Mesendoderm (in vitro differentiated cells): ENCODE results near the gene DMD.

Experiments used
- DNase-seq: peaks from one replicate; pipeline ENCODE4 v3.0.0; 2013
- H2AK5ac ChIP-seq: 2 replicates; pipeline ENCODE4 v1.6.1; 2013; ENCODE audit warnings: low read length, inconsistent platforms
- H2BK120ac ChIP-seq: 2 replicates; pipeline ENCODE4 v1.6.1; 2013; ENCODE audit warnings: low read depth, mild to moderate bottlenecking, low read length, moderate library complexity, mixed read lengths
- H2BK15ac ChIP-seq: replicated peaks from 2 replicates; pipeline ENCODE4 v1.6.1; 2013; ENCODE audit warnings: low read depth, mild to moderate bottlenecking, moderate library complexity
- H2BK5ac ChIP-seq: 2 replicates; pipeline ENCODE4 v1.6.1; 2013; ENCODE audit warnings: low read length, inconsistent platforms
- H3K18ac ChIP-seq: 2 replicates; pipeline ENCODE4 v1.6.1; 2013; ENCODE audit warnings: mild to moderate bottlenecking, low read length, mixed read lengths
- H3K23ac ChIP-seq: one replicate; pipeline ENCODE4 v1.6.1; 2013; ENCODE audit warnings: low read length
- H3K27ac ChIP-seq: 2 replicates; pipeline ENCODE4 v1.5.1; 2013; ENCODE audit warnings: low read depth, mild to moderate bottlenecking, inconsistent platforms, low read length, moderate library complexity
- H3K27me3 ChIP-seq: 2 replicates; pipeline ENCODE4 v1.6.1; 2013; ENCODE audit warnings: low read length, control low read depth, mild to moderate bottlenecking, inconsistent platforms; ENCODE audit not compliant: insufficient read depth, poor library complexity
- H3K36me3 ChIP-seq: 2 replicates; pipeline ENCODE4 v1.6.1; 2013; ENCODE audit warnings: low read length, inconsistent platforms; ENCODE audit not compliant: control insufficient read depth, insufficient read depth
- H3K4ac ChIP-seq: one replicate; pipeline ENCODE4 v1.6.1; 2013; ENCODE audit warnings: low read depth, mild to moderate bottlenecking, low read length, moderate library complexity
- H3K4me1 ChIP-seq: 2 replicates; pipeline ENCODE4 v1.6.1; 2013; ENCODE audit warnings: low read depth, low read length, inconsistent platforms; ENCODE audit not compliant: control insufficient read depth
- H3K4me2 ChIP-seq: 2 replicates; pipeline ENCODE4 v1.6.1; 2013; ENCODE audit warnings: low read length
- H3K4me3 ChIP-seq: 2 replicates; pipeline ENCODE4 v1.5.1; 2013; ENCODE audit warnings: mild to moderate bottlenecking, low read length
- H3K56ac ChIP-seq: one replicate; pipeline ENCODE4 v1.6.1; 2013; ENCODE audit warnings: low read length
- H3K79me1 ChIP-seq: 2 replicates; pipeline ENCODE4 v1.6.1; 2013; ENCODE audit warnings: low read length, inconsistent platforms
- H3K79me2 ChIP-seq: 2 replicates; pipeline ENCODE4 v1.6.1; 2013; ENCODE audit warnings: mild to moderate bottlenecking, low read length; ENCODE audit not compliant: control insufficient read depth, insufficient read depth
- H3K9ac ChIP-seq: 2 replicates; pipeline ENCODE4 v1.6.1; 2013; ENCODE audit warnings: low read length, inconsistent platforms
- H4K5ac ChIP-seq: one replicate; pipeline ENCODE4 v1.6.1; 2013; ENCODE audit warnings: low read length
- H4K8ac ChIP-seq: one replicate; pipeline ENCODE4 v1.6.1; 2013; ENCODE audit warnings: low read depth, mild to moderate bottlenecking, control low read depth, low read length, moderate library complexity
- WGBS: extraction: QIAGEN DNeasy Blood & Tissue Kit; methylation state at CpG from one replicate; pipeline ENCODE4 v1.1.7; 2013; ENCODE audit warnings: low lambda C conversion rate, missing lambda C conversion rate; ENCODE audit not compliant: insufficient coverage; ENCODE audit errors: extremely low coverage; 5-methylcytosine and 5-hydroxymethylcytosine counted together

Gene DMD

GRCh38 chrX:31433856-31434255, 1777.5 kb downstream of the DMD start:
- WGBS: no CpG with 5 or more reads among the region's 1 CpG
- no peaks in the 10 kb centered on the region for H3K79me1 ChIP-seq
- no peak overlapping the region for H3K18ac ChIP-seq
- H4K8ac ChIP-seq: no peak overlapping the region
- H3K27ac ChIP-seq: no peak overlapping the region
- no peak overlapping the region for H2BK15ac ChIP-seq
- H4K5ac ChIP-seq: no peak overlapping the region
- no peaks in the 10 kb centered on the region for H3K27me3 ChIP-seq
- H3K79me2 ChIP-seq: no peaks in the 10 kb centered on the region
- no peak overlapping the region for H3K9ac ChIP-seq
- H3K4me3 ChIP-seq: no peak overlapping the region
- H2BK5ac ChIP-seq: no peak overlapping the region
- no peak overlapping the region for H3K23ac ChIP-seq
- DNase-seq: no peak
- H3K4me1 ChIP-seq: no peaks in the 10 kb centered on the region
- no peak overlapping the region for H3K4ac ChIP-seq
- H2BK120ac ChIP-seq: no peak overlapping the region
- no peak overlapping the region for H3K4me2 ChIP-seq
- no peak overlapping the region for H2AK5ac ChIP-seq
- no peak overlapping the region for H3K56ac ChIP-seq
- H3K36me3 ChIP-seq: no peaks in the 10 kb centered on the region

- Histone ChIP-seq H3K79me1 (no peaks in the 10 kb centered on the region), H4K5ac (no peak overlapping the region), H3K4me1 (no peaks in the 10 kb centered on the region), H3K4me3 (no peak overlapping the region), H3K56ac (no peak overlapping the region), H3K36me3 (no peaks in the 10 kb centered on the region), H3K4me2 (no peak overlapping the region), H3K9ac (no peak overlapping the region), H3K79me2 (no peaks in the 10 kb centered on the region), H2AK5ac (no peak overlapping the region), H3K23ac (no peak overlapping the region), H3K4ac (no peak overlapping the region), H2BK15ac (no peak overlapping the region), H3K27me3 (no peaks in the 10 kb centered on the region), H4K8ac (no peak overlapping the region), H2BK5ac (no peak overlapping the region), H3K18ac (no peak overlapping the region), H3K27ac (no peak overlapping the region), H2BK120ac (no peak overlapping the region)
- DNase-seq: no peak
- WGBS: no CpG with 5 or more reads among the region's 6 CpGs
Observed at GRCh38 chrX:31429915-31430314, 1781.4 kb downstream of the DMD start.

- no CpG with 5 or more reads among the region's 6 CpGs for WGBS
- Histone ChIP-seq H3K18ac (no peak overlapping the region), H3K9ac (no peak overlapping the region), H3K4me1 (no peaks in the 10 kb centered on the region), H3K27ac (no peak overlapping the region), H2BK5ac (no peak overlapping the region), H3K79me1 (no peaks in the 10 kb centered on the region), H4K5ac (no peak overlapping the region), H3K4me3 (no peak overlapping the region), H2BK15ac (no peak overlapping the region), H3K27me3 (no peaks in the 10 kb centered on the region), H3K23ac (no peak overlapping the region), H3K4me2 (no peak overlapping the region), H4K8ac (no peak overlapping the region), H3K79me2 (no peaks in the 10 kb centered on the region), H2AK5ac (no peak overlapping the region), H3K56ac (no peak overlapping the region), H3K36me3 (no peaks in the 10 kb centered on the region), H3K4ac (no peak overlapping the region), H2BK120ac (no peak overlapping the region)
- peak; percentile 53 for DNase-seq
Observed at GRCh38 chrX:31423609-31424189, 1787.7 kb downstream of the DMD start.

- Histone ChIP-seq H3K79me1 (no peaks in the 10 kb centered on the region), H3K56ac (no peak overlapping the region), H3K36me3 (no peaks in the 10 kb centered on the region), H3K27me3 (no peaks in the 10 kb centered on the region), H3K18ac (no peak overlapping the region), H3K23ac (no peak overlapping the region), H2AK5ac (no peak overlapping the region), H4K8ac (no peak overlapping the region), H3K4me1 (no peaks in the 10 kb centered on the region), H2BK5ac (no peak overlapping the region), H4K5ac (no peak overlapping the region), H2BK15ac (no peak overlapping the region), H3K9ac (no peak overlapping the region), H3K27ac (no peak overlapping the region), H2BK120ac (no peak overlapping the region), H3K4me3 (no peak overlapping the region), H3K4ac (no peak overlapping the region), H3K4me2 (no peak overlapping the region), H3K79me2 (no peaks in the 10 kb centered on the region)
- no CpG with 5 or more reads among the region's 3 CpGs for WGBS
- DNase-seq: no peak
Observed at GRCh38 chrX:31421441-31421840, 1789.9 kb downstream of the DMD start.

GRCh38 chrX:31420711-31421151, 1790.6 kb downstream of the DMD start:
- Histone ChIP-seq H3K23ac (no peak overlapping the region), H3K79me2 (no peaks in the 10 kb centered on the region), H3K9ac (no peak overlapping the region), H3K4me1 (no peaks in the 10 kb centered on the region), H3K27ac (no peak overlapping the region), H4K5ac (no peak overlapping the region), H3K18ac (no peak overlapping the region), H3K4me3 (no peak overlapping the region), H3K4me2 (no peak overlapping the region), H3K79me1 (no peaks in the 10 kb centered on the region), H3K56ac (no peak overlapping the region), H4K8ac (no peak overlapping the region), H2AK5ac (no peak overlapping the region), H3K27me3 (no peaks in the 10 kb centered on the region), H3K36me3 (no peaks in the 10 kb centered on the region), H3K4ac (no peak overlapping the region), H2BK5ac (no peak overlapping the region), H2BK120ac (no peak overlapping the region), H2BK15ac (no peak overlapping the region)
- no CpG with 5 or more reads among the region's 3 CpGs for WGBS
- DNase-seq: peak; percentile 26

GRCh38 chrX:31420302-31420701, 1791.0 kb downstream of the DMD start:
- Histone ChIP-seq H3K4me1 (no peaks in the 10 kb centered on the region), H2BK5ac (no peak overlapping the region), H3K27me3 (no peaks in the 10 kb centered on the region), H3K4ac (no peak overlapping the region), H3K4me2 (no peak overlapping the region), H2BK120ac (no peak overlapping the region), H4K8ac (no peak overlapping the region), H2AK5ac (no peak overlapping the region), H3K9ac (no peak overlapping the region), H3K56ac (no peak overlapping the region), H3K36me3 (no peaks in the 10 kb centered on the region), H3K23ac (no peak overlapping the region), H3K79me2 (no peaks in the 10 kb centered on the region), H4K5ac (no peak overlapping the region), H3K79me1 (no peaks in the 10 kb centered on the region), H2BK15ac (no peak overlapping the region), H3K4me3 (no peak overlapping the region), H3K18ac (no peak overlapping the region), H3K27ac (no peak overlapping the region)
- no CpG with 5 or more reads among the region's 2 CpGs for WGBS
- DNase-seq: no peak
